ENCODE results near the gene THRAP3. TPM values are rescaled to one million over a fixed set of nuclear protein-coding genes. Genes with fewer than 3 reads are reported as not detected.

THRAP3 gene
- total and polyA plus RNA-seq, 9 of the 15 experiments (the other 6 are each of a cell fraction or from before 2014, with no cell fraction given): 66.2 to 135 (median 113) TPM

DNA sequence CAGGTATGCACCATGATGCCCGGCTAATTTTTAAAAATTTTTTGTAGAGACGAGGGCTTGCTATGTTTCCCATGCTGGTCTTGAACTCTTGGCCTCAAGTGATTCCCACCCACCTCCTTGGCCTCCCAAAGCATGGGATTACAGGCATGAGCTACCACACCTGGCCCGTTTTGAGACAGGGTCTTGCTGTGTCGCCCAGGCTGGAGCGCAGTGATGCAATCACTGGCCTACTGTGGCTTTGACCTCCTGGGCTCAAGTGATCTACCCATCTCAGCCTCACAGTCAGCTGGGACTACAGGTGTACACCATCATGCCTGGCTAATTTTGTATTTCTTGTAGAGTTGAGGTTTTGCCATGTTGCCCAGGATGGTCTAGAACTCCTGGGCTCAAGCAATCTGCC, 74.4 kb downstream of the THRAP3 start:
- no TSS peak for BruUV-seq (replicated peaks)
- ATAC-seq (no peak), DNase-seq (ENCODE audit: extremely low read depth in 1 of 4, low spot score in 3 of 4) (no peak), FAIRE-seq (no peak)
- Histone ChIP-seq H4K20me1 (replicated peaks; ENCODE audit: control insufficient read depth, insufficient read depth, low read length) (peaks cover 4% of the 10 kb centered on the region; the same call in 1 of the 2 replicates), H3K36me3 (ENCODE audit: control insufficient read depth, insufficient read depth, low read length) (peaks cover 95% of the 10 kb centered on the region), H3K9me3 (replicated peaks; ENCODE audit: control insufficient read depth, insufficient read depth, low read depth, low read length) (no peaks in the 10 kb centered on the region), H3K79me2 (ENCODE audit: control insufficient read depth, insufficient read depth, low read length) (no peaks in the 10 kb centered on the region), H3K9ac (ENCODE audit: insufficient read depth in 1 of 2, low read depth in 2 of 2, low read length in 2 of 2) (peak overlapping the region in 1 of 2 experiments; percentile 30; a peak in 1 of 4 replicates), H3K4me1 (replicated peaks in 1 of 2; ENCODE audit: control insufficient read depth in 2 of 2, insufficient read depth in 2 of 2, low read length in 2 of 2) (no peaks in the 10 kb centered on the region; a peak in 1 of 5 replicates), H2AFZ (ENCODE audit: low read depth, low read length) (no peak overlapping the region), H3K4me2 (ENCODE audit: insufficient read depth, low read length) (no peak overlapping the region), H3K27me3 (ENCODE audit: control insufficient read depth in 2 of 2, insufficient read depth in 2 of 2, low read length in 2 of 2) (no peaks in the 10 kb centered on the region), H3K9me1 (ENCODE audit: control insufficient read depth, insufficient read depth, low read length) (no peaks in the 10 kb centered on the region), H3K4me3 (no peak overlapping the region), H3K27ac (ENCODE audit: extremely low read depth, low read depth, low read length) (no peak overlapping the region)
- CTCF ChIA-PET (ENCODE audit: low intra/inter-chr PET ratio): no interaction called here
- TF ChIP-seq, protein P1, sequence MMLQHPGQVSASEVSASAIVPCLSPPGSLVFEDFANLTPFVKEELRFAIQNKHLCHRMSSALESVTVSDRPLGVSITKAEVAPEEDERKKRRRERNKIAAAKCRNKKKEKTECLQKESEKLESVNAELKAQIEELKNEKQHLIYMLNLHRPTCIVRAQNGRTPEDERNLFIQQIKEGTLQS (IDR thresholded peaks at IDR 0.05): peak; percentile 36
- TF ChIP-seq, protein P1 (CRISPR knock-in tag; conservative IDR thresholded peaks at IDR 0.05): no peak
- TF ChIP-seq CEBPG (CRISPR knock-in tag; IDR thresholded peaks at IDR 0.05): peak; percentile 45; the same call in 1 of the 2 replicates
- TF ChIP-seq CEBPG (tag; conservative IDR thresholded peaks at IDR 0.05 in 1 of 2, IDR thresholded peaks at IDR 0.05 in 1 of 2): no peak
- TF ChIP-seq, protein P2, sequence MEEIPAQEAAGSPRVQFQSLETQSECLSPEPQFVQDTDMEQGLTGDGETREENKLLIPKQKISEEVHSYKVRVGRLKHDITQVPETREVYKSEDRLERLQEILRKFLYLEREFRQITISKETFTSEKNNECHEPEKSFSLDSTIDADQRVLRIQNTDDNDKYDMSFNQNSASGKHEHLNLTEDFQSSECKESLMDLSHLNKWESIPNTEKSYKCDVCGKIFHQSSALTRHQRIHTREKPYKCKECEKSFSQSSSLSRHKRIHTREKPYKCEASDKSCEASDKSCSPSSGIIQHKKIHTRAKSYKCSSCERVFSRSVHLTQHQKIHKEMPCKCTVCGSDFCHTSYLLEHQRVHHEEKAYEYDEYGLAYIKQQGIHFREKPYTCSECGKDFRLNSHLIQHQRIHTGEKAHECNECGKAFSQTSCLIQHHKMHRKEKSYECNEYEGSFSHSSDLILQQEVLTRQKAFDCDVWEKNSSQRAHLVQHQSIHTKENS (CRISPR knock-in tag; IDR thresholded peaks at IDR 0.05): no peak
- TF ChIP-seq GTF2E2 (tag; IDR thresholded peaks at IDR 0.05): no peak
- no peak for TF ChIP-seq FOXA3 (CRISPR knock-in tag; conservative IDR thresholded peaks at IDR 0.05 in 1 of 2, IDR thresholded peaks at IDR 0.05 in 1 of 2)
- TF ChIP-seq CEBPB (tag; IDR thresholded peaks at IDR 0.05): peak; percentile 49; the same call in 1 of the 2 replicates
- POLR2A ChIA-PET: interaction anchor here (1.1 kb wide), 1 partner anchor 164 kb away, joined by 3 read pairs; no protein-coding TSS in a partner anchor
- intact Hi-C loops (cut with micrococcal nuclease) (no loop called here), in situ Hi-C loops (cut with MboI) (no loop called here)
- WGBS (ENCODE audit: insufficient coverage, low coverage, missing lambda C conversion rate): 95% methylated on average over 5 of the region's 5 CpGs

All from K562 (cell line).